WTC11 (cell line): ENCODE results near the gene ACBD3. TPM values are rescaled to one million over a fixed set of nuclear protein-coding genes. Genes with fewer than 3 reads are reported as not detected.
A peak's percentile ranks its signal among the peaks of the same experiment; 100 is the strongest.

ENCODE experiments used
- ATAC-seq: fragments of 200-7000 bp; cut with Tn5 transposase; 2 replicates; pipeline ENCODE4 v1.10.0; 2021; ENCODE audit warnings: mild to moderate bottlenecking, moderate library complexity
- CTCF ChIA-PET: fragments of 300-600 bp; sonication (Branson Sonifier 250); formaldehyde crosslinking; loops from one replicate; lab custom pipeline; 2021; ENCODE audit warnings: antibody characterized with exemption; lab: Charles Lee
- POLR2A ChIA-PET: fragments of 350-600 bp; sonication (Branson Sonifier 250); formaldehyde crosslinking; loops from one replicate; lab custom pipeline; 2021; ENCODE audit warnings: antibody characterized with exemption; lab: Charles Lee
- DNase-seq: peaks from one replicate; pipeline ENCODE4 v3.0.0; 2021; ENCODE audit warnings: low spot score
- H3K27ac Mint-ChIP-seq: 2 replicates; pipeline ENCODE4 v1.8.0; 2021; ENCODE audit warnings: mixed read lengths
- H3K27me3 Mint-ChIP-seq: 2 replicates; pipeline ENCODE4 v1.8.0; 2021; ENCODE audit warnings: low read depth, mild to moderate bottlenecking, moderate library complexity, mixed read lengths
- H3K36me3 Mint-ChIP-seq: 2 replicates; pipeline ENCODE4 v1.8.0; 2021; ENCODE audit warnings: mixed read lengths
- H3K4me1 Mint-ChIP-seq: 2 replicates; pipeline ENCODE4 v1.8.0; 2022; ENCODE audit warnings: mixed read lengths
- H3K4me3 Mint-ChIP-seq: 2 replicates; pipeline ENCODE4 v1.8.0; 2021; ENCODE audit warnings: mild to moderate bottlenecking, moderate library complexity, mixed read lengths
- H3K9me3 Mint-ChIP-seq: 2 replicates; pipeline ENCODE4 v1.8.0; 2021; ENCODE audit warnings: mixed read lengths
- AFF4 ChIP-seq: sonication (generic); formaldehyde crosslinking; IDR thresholded peaks from 2 replicates; pipeline ENCODE4 v1.8.1; 2023; ENCODE audit warnings: mild to moderate bottlenecking, missing genetic modification reagents, borderline replicate concordance
- AR ChIP-seq: fragments of 250-450 bp; sonication (Bioruptor Pico); IDR thresholded peaks from 2 replicates; pipeline ENCODE4 v1.9.0; 2021; ENCODE audit warnings: mild to moderate bottlenecking
- ARID4B ChIP-seq: sonication (generic); formaldehyde crosslinking; IDR thresholded peaks from 2 replicates; pipeline ENCODE4 v1.8.0; 2023; ENCODE audit warnings: missing genetic modification reagents, mild to moderate bottlenecking, borderline replicate concordance
- CTCF ChIP-seq: fragments of 200-600 bp; IDR thresholded peaks from 2 replicates; pipeline ENCODE4 v1.8.0; 2022; ENCODE audit warnings: antibody characterized with exemption
- ETV6 ChIP-seq: sonication (generic); formaldehyde crosslinking; IDR thresholded peaks from 2 replicates; pipeline ENCODE4 v1.8.1; 2022; ENCODE audit warnings: mild to moderate bottlenecking, missing genetic modification reagents
- HMGXB4 ChIP-seq: sonication (generic); formaldehyde crosslinking; IDR thresholded peaks from 2 replicates; pipeline ENCODE4 v1.8.1; 2023; ENCODE audit warnings: mild to moderate bottlenecking, moderate library complexity, missing genetic modification reagents
- IRF1 ChIP-seq: sonication (generic); formaldehyde crosslinking; IDR thresholded peaks from 2 replicates; pipeline ENCODE4 v1.8.0; 2023; ENCODE audit warnings: missing genetic modification reagents
- NFYB ChIP-seq: sonication (generic); formaldehyde crosslinking; conservative IDR thresholded peaks from 2 replicates; pipeline ENCODE4 v1.8.0; 2022; ENCODE audit warnings: low read depth, missing genetic modification reagents
- PREB ChIP-seq: sonication (generic); formaldehyde crosslinking; IDR thresholded peaks from 2 replicates; pipeline ENCODE4 v1.8.1; 2022; ENCODE audit warnings: mild to moderate bottlenecking, missing genetic modification reagents, moderate library complexity, borderline replicate concordance
- PRRX2 ChIP-seq: fragments of 250-450 bp; sonication (Bioruptor Pico); IDR thresholded peaks from 2 replicates; pipeline ENCODE4 v1.8.0; 2021; ENCODE audit warnings: mild to moderate bottlenecking
- TEAD1 ChIP-seq: sonication (generic); formaldehyde crosslinking; IDR thresholded peaks from 2 replicates; pipeline ENCODE4 v1.8.0; 2022; ENCODE audit warnings: mild to moderate bottlenecking, missing genetic modification reagents
- TP53 ChIP-seq: sonication (generic); formaldehyde crosslinking; IDR thresholded peaks from 2 replicates; pipeline ENCODE4 v1.8.1; 2023; ENCODE audit warnings: mild to moderate bottlenecking, missing genetic modification reagents
- ZBTB43 ChIP-seq: sonication (generic); formaldehyde crosslinking; IDR thresholded peaks from 2 replicates; pipeline ENCODE4 v1.8.1; 2023; ENCODE audit warnings: mild to moderate bottlenecking, missing genetic modification reagents
- ZNF219 ChIP-seq: sonication (generic); formaldehyde crosslinking; IDR thresholded peaks from 2 replicates; pipeline ENCODE4 v1.8.0; 2023; ENCODE audit warnings: missing genetic modification reagents, mild to moderate bottlenecking, borderline replicate concordance
- ZNF263 ChIP-seq: sonication (generic); formaldehyde crosslinking; IDR thresholded peaks from 2 replicates; pipeline ENCODE4 v1.8.1; 2022; ENCODE audit warnings: low read depth, mild to moderate bottlenecking, moderate library complexity, missing genetic modification reagents
- ZNF317 ChIP-seq: sonication (generic); formaldehyde crosslinking; IDR thresholded peaks from 2 replicates; pipeline ENCODE4 v1.8.1; 2023; ENCODE audit warnings: low read depth, mild to moderate bottlenecking, moderate library complexity, missing genetic modification reagents, borderline replicate concordance
- ZNF423 ChIP-seq: fragments of 250-450 bp; sonication (Bioruptor Pico); IDR thresholded peaks from 2 replicates; pipeline ENCODE4 v2.1.2; 2022; ENCODE audit warnings: mild to moderate bottlenecking, moderate library complexity
- total RNA-seq: library from RNA; stranded (reverse); gene quantifications from 3 replicates; pipeline ENCODE4 v1.2.3, GENCODE V29; 2021

Gene ACBD3
- total RNA-seq, 1 experiment from 2014 or later: 38.9 TPM

- TF ChIP-seq AFF4 (CRISPR knock-in tag): no peak
- TF ChIP-seq IRF1 (CRISPR knock-in tag): no peak
- TF ChIP-seq ZNF219 (CRISPR knock-in tag): no peak
- TF ChIP-seq PRRX2 (CRISPR knock-in tag): no peak
- no peak for TF ChIP-seq NFYB (CRISPR knock-in tag)
- no peak for TF ChIP-seq ZNF263 (CRISPR knock-in tag)
- no peak for TF ChIP-seq CTCF
- TF ChIP-seq AR: no peak
- TF ChIP-seq TP53 (CRISPR knock-in tag): no peak
These were observed 40.1 kb upstream of the ACBD3 start (continued) for GRCh38 chr1:226226601-226227000.

GRCh38 chr1:226223786-226224244 is 37.3 kb upstream of the ACBD3 start:
- Mint-ChIP-seq H3K27ac (no peak overlapping the region), H3K9me3 (no peaks in the 10 kb centered on the region), H3K27me3 (peaks cover 22% of the 10 kb centered on the region), H3K36me3 (no peaks in the 10 kb centered on the region), H3K4me3 (peak overlapping the region; percentile 83), H3K4me1 (peaks cover 29% of the 10 kb centered on the region)
- POLR2A ChIA-PET: interaction anchor here (1.0 to 1.6 kb wide), 2 partner anchors 109 to 162 kb away, joined by 3 read pairs; partner anchors contain the start of gene H3-3A
- ATAC-seq (peak; percentile 52), DNase-seq (peak; percentile 69)
- CTCF ChIA-PET: interaction anchor here (0.7 to 4.1 kb wide), 8 partner anchors 9 to 181 kb away, joined by 3 to 25 read pairs (median 4); partner anchors contain the start of gene H3-3A
- TF ChIP-seq TEAD1 (CRISPR knock-in tag) (peak; percentile 55), ETV6 (CRISPR knock-in tag) (peak; percentile 49; the same call in 1 of the 2 replicates), ZNF317 (CRISPR knock-in tag) (0 out of 2 replicates have a peak, but pooled peaks have one; percentile 28), HMGXB4 (CRISPR knock-in tag) (peak; percentile 87), ARID4B (CRISPR knock-in tag) (0 out of 2 replicates have a peak, but pooled peaks have one; percentile 70), PREB (CRISPR knock-in tag) (no peak), ZBTB43 (0 out of 2 replicates have a peak, but pooled peaks have one; percentile 18), ZNF423 (CRISPR knock-in tag) (peak; percentile 23; the same call in 1 of the 2 replicates)
